H1 (cell line): ENCODE data around the gene SP4. TPM values are rescaled to one million over a fixed set of nuclear protein-coding genes. Genes with fewer than 3 reads are reported as not detected.

Experiments used
- CTCF ChIA-PET: fragments of 300-600 bp; sonication (Branson Sonifier 250); formaldehyde crosslinking; loops from one replicate; lab custom pipeline; 2021; ENCODE audit not compliant: partially characterized antibody; lab: Charles Lee
- POLR2A ChIA-PET: fragments of 300-600 bp; sonication (Branson Sonifier 250); formaldehyde crosslinking; loops from one replicate; lab custom pipeline; 2021; ENCODE audit warnings: inconsistent platforms; ENCODE audit not compliant: partially characterized antibody; lab: Charles Lee
- DNase-seq, 2 experiments: peaks; one replicate each; pipeline versions ENCODE4 v3.0.0 to v3.0.0-alpha.2; 2010 to 2022; ENCODE audit warnings: low spot score in 2 of 2, low read depth in 1 of 2, mixed read lengths in 1 of 2
- FAIRE-seq: peaks from 2 replicates; lab custom pipeline; 2011; peaks lifted over from hg19 to GRCh38; lab: Jason Lieb, UNC
- H2AFZ ChIP-seq: 2 replicates; pipeline ENCODE4 v1.8.1; 2012; ENCODE audit warnings: low read length, inconsistent platforms
- H2AK5ac ChIP-seq: 2 replicates; pipeline ENCODE4 v1.6.1; 2013; ENCODE audit warnings: low read depth, low read length
- H2BK120ac ChIP-seq: replicated peaks from 2 replicates; pipeline ENCODE3; 2013; ENCODE audit warnings: low read depth, low read length, inconsistent platforms
- H2BK12ac ChIP-seq: 2 replicates; pipeline ENCODE4 v1.6.1; 2013; ENCODE audit warnings: low read depth, low read length
- H2BK15ac ChIP-seq: 2 replicates; pipeline ENCODE4 v1.6.1; 2013; ENCODE audit warnings: low read length
- H2BK20ac ChIP-seq: 2 replicates; pipeline ENCODE4 v1.6.1; 2013; ENCODE audit warnings: low read length
- H2BK5ac ChIP-seq: 2 replicates; pipeline ENCODE4 v1.6.1; 2013; ENCODE audit warnings: low read depth, low read length
- H3K14ac ChIP-seq: 2 replicates; pipeline ENCODE4 v1.6.1; 2013; ENCODE audit warnings: inconsistent platforms; ENCODE audit not compliant: insufficient read length
- H3K18ac ChIP-seq: 2 replicates; pipeline ENCODE4 v1.6.1; 2013; ENCODE audit warnings: low read length; ENCODE audit errors: extremely low read depth
- H3K23ac ChIP-seq: 2 replicates; pipeline ENCODE4 v1.6.1; 2013; ENCODE audit warnings: inconsistent platforms; ENCODE audit not compliant: insufficient read length
- H3K23me2 ChIP-seq: 2 replicates; pipeline ENCODE4 v1.6.1; 2013; ENCODE audit warnings: low read depth, low read length
- H3K27ac ChIP-seq: 2 replicates; pipeline ENCODE4 v1.6.1; 2011; ENCODE audit warnings: low read depth, low read length, inconsistent platforms
- H3K27me3 ChIP-seq, 4 experiments: replicated peaks in 1 of 4; 1 replicate in 1 of 4; 2 replicates in 3 of 4; pipeline versions ENCODE4 v1.6.1 to v1.8.1; 2011 to 2013; ENCODE audit warnings: low read length in 3 of 4, mild to moderate bottlenecking in 3 of 4, inconsistent platforms in 2 of 4, mixed read lengths in 2 of 4, moderate library complexity in 1 of 4; ENCODE audit not compliant: control insufficient read depth in 3 of 4, insufficient read depth in 3 of 4; ENCODE audit errors: extremely low read depth in 1 of 4
- H3K36me3 ChIP-seq, 4 experiments: 2 replicates each; pipeline versions ENCODE4 v1.6.1 to v1.8.1; 2011 to 2013; ENCODE audit warnings: mild to moderate bottlenecking in 4 of 4, low read length in 3 of 4, moderate library complexity in 2 of 4, control low read depth in 1 of 4, inconsistent platforms in 1 of 4; ENCODE audit not compliant: insufficient read depth in 4 of 4, control insufficient read depth in 2 of 4
- H3K4ac ChIP-seq: replicated peaks from 2 replicates; pipeline ENCODE3; 2013; ENCODE audit warnings: low read length, low read depth, mixed read lengths, inconsistent platforms; ENCODE audit not compliant: insufficient read length
- H3K4me1 ChIP-seq, 4 experiments: replicated peaks in 1 of 4; 1 replicate in 1 of 4; 2 replicates in 3 of 4; pipeline versions ENCODE4 v1.6.1 to v1.8.1; 2011 to 2013; ENCODE audit warnings: low read length in 3 of 4, inconsistent platforms in 2 of 4, mixed read lengths in 1 of 4; ENCODE audit not compliant: insufficient read depth in 4 of 4, control insufficient read depth in 3 of 4
- H3K4me2 ChIP-seq, 2 experiments: 2 replicates each; pipeline versions ENCODE4 v1.6.1 to v1.8.1; 2011 to 2013; ENCODE audit warnings: low read depth in 2 of 2, low read length in 2 of 2, control low read depth in 1 of 2, inconsistent platforms in 1 of 2, mild to moderate bottlenecking in 1 of 2; ENCODE audit not compliant: insufficient read depth in 1 of 2
- H3K4me3 ChIP-seq, 4 experiments: fragments of 200-600, 300-600 bp in 1 of 4; sonication (generic), shearing (Covaris generic), sonication (Bioruptor Twin) in 1 of 4; 2 replicates each; pipeline versions ENCODE4 v1.5.1 to v1.8.1; 2011 to 2016; ENCODE audit warnings: low read length in 4 of 4, low read depth in 3 of 4, control low read depth in 2 of 4, inconsistent platforms in 2 of 4, mild to moderate bottlenecking in 2 of 4, mixed read lengths in 1 of 4, moderate library complexity in 1 of 4; ENCODE audit not compliant: insufficient read depth in 2 of 4; ENCODE audit errors: extremely low read depth in 1 of 4
- H3K56ac ChIP-seq: replicated peaks from 2 replicates; pipeline ENCODE3; 2013; ENCODE audit warnings: low read depth, mild to moderate bottlenecking, mixed read lengths, low read length, inconsistent platforms; ENCODE audit not compliant: insufficient read length
- H3K79me1 ChIP-seq: 2 replicates; pipeline ENCODE4 v1.6.1; 2013; ENCODE audit warnings: low read depth, low read length, control low read depth
- H3K79me2 ChIP-seq, 2 experiments: 2 replicates each; pipeline versions ENCODE4 v1.6.1 to v1.8.1; 2012 to 2013; ENCODE audit warnings: low read length in 2 of 2, mild to moderate bottlenecking in 2 of 2, inconsistent platforms in 1 of 2; ENCODE audit not compliant: insufficient read depth in 2 of 2, control insufficient read depth in 1 of 2
- H3K9ac ChIP-seq, 4 experiments: replicated peaks in 1 of 4; 1 replicate in 1 of 4; 2 replicates in 3 of 4; pipeline versions ENCODE4 v1.6.1 to v1.8.1; 2011 to 2013; ENCODE audit warnings: low read depth in 3 of 4, low read length in 3 of 4, control low read depth in 2 of 4, mild to moderate bottlenecking in 2 of 4, moderate library complexity in 2 of 4, inconsistent platforms in 1 of 4; ENCODE audit errors: extremely low read depth in 1 of 4
- H3K9me3 ChIP-seq, 2 experiments: 2 replicates each; pipeline versions ENCODE4 v1.6.1 to v1.8.1; 2012 to 2013; ENCODE audit warnings: mild to moderate bottlenecking in 2 of 2, moderate library complexity in 2 of 2, control low read depth in 1 of 2, inconsistent platforms in 1 of 2, low read depth in 1 of 2, low read length in 1 of 2, mixed read lengths in 1 of 2; ENCODE audit not compliant: insufficient read depth in 2 of 2
- H4K20me1 ChIP-seq, 2 experiments: replicated peaks in 1 of 2; 2 replicates each; pipeline versions ENCODE3 to v1.8.1; 2011 to 2013; ENCODE audit warnings: inconsistent platforms in 2 of 2, low read length in 2 of 2, mild to moderate bottlenecking in 1 of 2; ENCODE audit not compliant: insufficient read depth in 2 of 2, control insufficient read depth in 1 of 2
- H4K5ac ChIP-seq: 2 replicates; pipeline ENCODE4 v1.6.1; 2013; ENCODE audit warnings: low read length, low read depth, mixed read lengths, inconsistent platforms; ENCODE audit not compliant: insufficient read length
- H4K8ac ChIP-seq: 2 replicates; pipeline ENCODE4 v1.8.0; 2013; ENCODE audit warnings: mild to moderate bottlenecking, moderate library complexity, low read length, inconsistent platforms; ENCODE audit not compliant: insufficient read depth; ENCODE audit errors: extremely low read depth
- H4K91ac ChIP-seq: replicated peaks from 2 replicates; pipeline ENCODE3; 2013; ENCODE audit warnings: low read length, mixed read lengths, inconsistent platforms; ENCODE audit not compliant: insufficient read length
- ATF2 ChIP-seq: IDR thresholded peaks from 2 replicates; pipeline ENCODE4 v1.6.1; 2012; ENCODE audit warnings: low read length, inconsistent platforms
- CBX8 ChIP-seq: fragments of 300-800, 300-1000 bp; sonication (generic); IDR thresholded peaks from 2 replicates; pipeline ENCODE4 v1.7.1; 2016; ENCODE audit warnings: low read depth, low read length, borderline replicate concordance
- MAX ChIP-seq: IDR thresholded peaks from 2 replicates; pipeline ENCODE4 v1.6.1; 2012; ENCODE audit warnings: inconsistent platforms
- NRF1 ChIP-seq: IDR thresholded peaks from 2 replicates; pipeline ENCODE4 v1.6.1; 2011; ENCODE audit warnings: mild to moderate bottlenecking, low read depth, low read length, improper control_type of control experiment
- RFX5 ChIP-seq: IDR thresholded peaks from 2 replicates; pipeline ENCODE4 v1.6.1; 2011; ENCODE audit warnings: low read depth, low read length, improper control_type of control experiment, borderline replicate concordance
- RNF2 ChIP-seq: fragments of 200-900, 300-1000 bp; sonication (generic); IDR thresholded peaks from 2 replicates; pipeline ENCODE4 v1.7.1; 2016; ENCODE audit warnings: borderline replicate concordance, low read depth, mild to moderate bottlenecking, antibody characterized with exemption, low read length; ENCODE audit not compliant: poor library complexity, severe bottlenecking; ENCODE audit errors: missing control alignments
- TBP ChIP-seq: IDR thresholded peaks from 2 replicates; pipeline ENCODE4 v1.6.1; 2011; ENCODE audit warnings: low read depth, low read length, improper control_type of control experiment
- WGBS, 2 experiments: shearing (Covaris generic) in 1 of 2; methylation state at CpG; one replicate each; pipeline versions ENCODE4 v1.1.6 to v1.1.7; 2013 to 2015; ENCODE audit warnings: low lambda C conversion rate in 2 of 2, mixed read lengths in 2 of 2, inconsistent platforms in 1 of 2, low coverage in 1 of 2, missing lambda C conversion rate in 1 of 2; ENCODE audit not compliant: insufficient replicate concordance in 2 of 2, insufficient coverage in 1 of 2, insufficient read length in 1 of 2; ENCODE audit errors: extremely low coverage in 1 of 2, missing lambda C conversion rate in 1 of 2; 5-methylcytosine and 5-hydroxymethylcytosine counted together
- polyA plus RNA-seq, 7 experiments: library from polyadenylated mRNA; depleted of rRNA in 3 of 7; stranded (reverse) in 5 of 7; unstranded in 2 of 7; fragments of >200 nt in 5 of 7; fragments of 200-250 nt in 2 of 7; gene quantifications; 1 replicate in 5 of 7; 2 replicates in 1 of 7; 4 replicates in 1 of 7; pipeline versions ENCODE4 v1.2.1 to v1.2.3, GENCODE V29; 2011 to 2013; ENCODE audit warnings: missing spikeins in 2 of 7, mixed read lengths in 2 of 7
- total RNA-seq: library from RNA; stranded (reverse); fragmentation: NEBNext Ultra II Directional; extraction: Animal tissue kit (Norgen Biotek cat#: 25700); gene quantifications from 2 replicates; pipeline ENCODE4 v1.2.1, GENCODE V29; 2021

The SP4 gene
- total and polyA plus RNA-seq, 2 of the 8 experiments (the other 6 are each of a cell fraction or from before 2014, with no cell fraction given), result 10.0 to 24.0 TPM

- Histone ChIP-seq H2AK5ac (no peak overlapping the region), H2BK120ac (no peak overlapping the region), H3K9ac (no peak overlapping the region), H4K8ac (no peak overlapping the region), H3K27me3 (no peaks in the 10 kb centered on the region), H3K27ac (no peak overlapping the region), H3K79me1 (no peaks in the 10 kb centered on the region), H4K20me1 (no peaks in the 10 kb centered on the region), H3K4me1 (no peaks in the 10 kb centered on the region), H4K91ac (no peak overlapping the region), H3K4me3 (no peak overlapping the region), H3K4ac (no peak overlapping the region), H2BK15ac (no peak overlapping the region), H2BK5ac (no peak overlapping the region), H3K36me3 (no peaks in the 10 kb centered on the region), H2BK20ac (no peak overlapping the region), H3K23ac (no peak overlapping the region), H3K14ac (no peak overlapping the region), H2BK12ac (no peak overlapping the region), H3K23me2 (no peaks in the 10 kb centered on the region), H2AFZ (no peak overlapping the region), H4K5ac (no peak overlapping the region), H3K56ac (no peak overlapping the region), H3K18ac (no peak overlapping the region), H3K79me2 (no peaks in the 10 kb centered on the region), H3K9me3 (peaks cover 9 to 20% of the 10 kb centered on the region in 2 experiments), H3K4me2 (no peak overlapping the region)
- FAIRE-seq, result no peak
- no peak for DNase-seq
- ChIA-PET POLR2A (no interaction called here), CTCF (interaction anchor here (1.5 to 2.1 kb wide), 2 partner anchors 9 to 13 kb away, joined by 4 to 8 read pairs; no protein-coding TSS in a partner anchor)
- TF ChIP-seq RFX5 (no peak), TBP (no peak), CBX8 (no peak), RNF2 (no peak), MAX (no peak), ATF2 (no peak), NRF1 (no peak)
- WGBS, 2 experiments, result 89% methylated on average over 3 of the region's 3 CpGs; no CpG with 5 or more reads in 1 of the 2 experiments
These were observed 98.6 kb downstream of the SP4 start for GRCh38 chr7:21526448-21526847.
